Stimulated activated CD4-positive, alpha-beta T cell treated with anti-CD3 and anti-CD28 coated beads, Interleukin-15, amount 100 ng/mL, for 1 hour (primary cell): ENCODE measurements around the gene UBTD2.
"Not testable (repeated sequence)": the region's sequence is repeated elsewhere in the genome, so short reads cannot be mapped to it uniquely, and the experiment has no call there.

Experiments used
- DNase-seq, 2 donors: peaks; one replicate each; pipeline ENCODE4 v3.0.0-alpha.2; 2020; ENCODE audit warnings: low read depth in 1 of 2, low spot score in 1 of 2

Gene UBTD2

GRCh38 chr5:172293054-172293744 is 9.6 kb upstream of the UBTD2 start:
- DNase-seq, result peak; percentile 13 to 24

GRCh38 chr5:172291837-172292236 is 8.3 kb upstream of the UBTD2 start:
- DNase-seq, result not testable (repeated sequence)

- DNase-seq, result no peak
These were observed 4.9 kb upstream of the UBTD2 start for GRCh38 chr5:172288465-172288864.

- DNase-seq, result not testable (repeated sequence)
These were observed 3.6 kb upstream of the UBTD2 start for GRCh38 chr5:172287140-172287539.

GRCh38 chr5:172285226-172286143 is 1.9 kb upstream of the UBTD2 start:
- DNase-seq, result no peak

- no peak for DNase-seq
These were observed 1.0 kb upstream of the UBTD2 start for GRCh38 chr5:172284611-172284980.

GRCh38 chr5:172283862-172284610 is 472 bp upstream of the UBTD2 start:
- peak; percentile 61 to 72 for DNase-seq

GRCh38 chr5:172282272-172283019 is 1.1 kb downstream of the UBTD2 start:
- no peak for DNase-seq

- DNase-seq, result no peak
These were observed 2.2 kb downstream of the UBTD2 start for GRCh38 chr5:172281346-172281745.

GRCh38 chr5:172280929-172281328 is 2.6 kb downstream of the UBTD2 start:
- no peak for DNase-seq

GRCh38 chr5:172280317-172280716 is 3.2 kb downstream of the UBTD2 start:
- DNase-seq, result no peak

- no peak for DNase-seq
These were observed 5.2 kb downstream of the UBTD2 start for GRCh38 chr5:172278356-172278755.

GRCh38 chr5:172276214-172276613 is 7.3 kb downstream of the UBTD2 start:
- no peak for DNase-seq

- DNase-seq, result peak in 1 of 2 donors; percentile 43
These were observed 8.4 kb downstream of the UBTD2 start for GRCh38 chr5:172274951-172275753.

GRCh38 chr5:172267943-172268342 is 15.6 kb downstream of the UBTD2 start:
- DNase-seq, result no peak

GRCh38 chr5:172266676-172267092 is 16.9 kb downstream of the UBTD2 start:
- DNase-seq, result no peak

GRCh38 chr5:172266071-172266675 is 17.4 kb downstream of the UBTD2 start:
- DNase-seq, result no peak

- DNase-seq, result no peak
These were observed 18.7 kb downstream of the UBTD2 start for GRCh38 chr5:172264815-172265395.

GRCh38 chr5:172255444-172255843 is 28.1 kb downstream of the UBTD2 start:
- DNase-seq, result no peak
